ENCODE data around the gene RBM39. TPM values are rescaled to one million over a fixed set of nuclear protein-coding genes. Genes with fewer than 3 reads are reported as not detected.

Gene RBM39
- total and polyA plus RNA-seq, 2 of the 13 experiments (the other 11 are each of a cell fraction or from before 2014, with no cell fraction given) = 788 to 920 TPM

GRCh38 chr20:35718972-35719635 lies 23.0 kb downstream of the RBM39 start:
- H3K9me3 ChIP-seq (ENCODE audit: low read length) = no peaks in the 10 kb centered on the region
- H3K27me3 ChIP-seq (ENCODE audit: control insufficient read depth in 1 of 2, insufficient read depth in 2 of 2, low read length in 2 of 2) = no peaks in the 10 kb centered on the region
- ChIA-PET CTCF (ENCODE audit: low intra/inter-chr PET ratio, low total read pairs) (no interaction called here), POLR2A (interaction anchor here (0.6 to 23.6 kb wide), 11 partner anchors 6 to 103 kb away, joined by 3 to 319 read pairs (median 5); partner anchors contain the start of genes NFS1, RBM39, ROMO1 and SPAG4)
- H4K20me1 ChIP-seq (ENCODE audit: insufficient read depth, low read length) = peaks cover 100% of the 10 kb centered on the region
- no peak overlapping the region for H3K27ac ChIP-seq (ENCODE audit: extremely low read length, insufficient read depth, low read length)
- 97% methylated on average over 12 of the region's 12 CpGs for WGBS (ENCODE audit: low lambda C conversion rate)
- intact Hi-C loops (cut with micrococcal nuclease; ENCODE audit: unreplicated experiment) (no loop called here), in situ Hi-C loops (cut with HindIII; ENCODE audit: extremely low pct_ligation_motif_present, low pct_unique_long_range_greater_than_20kb) (no loop called here)
- H2AFZ ChIP-seq (ENCODE audit: low read length) = no peak overlapping the region
- BruUV-seq (replicated peaks) = no TSS peak
- ATAC-seq (peak; percentile 1; the same call in 2 of the 3 replicates), DNase-seq (ENCODE audit: low spot score) (no peak), FAIRE-seq (no peak)
- H3K9ac ChIP-seq (ENCODE audit: insufficient read depth, low read depth, low read length) = no peak overlapping the region
- H3K4me3 ChIP-seq (replicated peaks in 1 of 3; ENCODE audit: insufficient read depth in 1 of 3, low read depth in 2 of 3, low read length in 3 of 3) = no peak overlapping the region
- peaks cover 73 to 96% of the 10 kb centered on the region in 2 experiments for H3K36me3 ChIP-seq (replicated peaks in 1 of 2; ENCODE audit: control insufficient read depth in 1 of 2, insufficient read depth in 2 of 2, low read length in 2 of 2)
- H3K4me2 ChIP-seq (ENCODE audit: low read depth, low read length) = no peak overlapping the region
- H3K4me1 ChIP-seq (ENCODE audit: insufficient read depth, low read length) = 0 out of 2 replicates have a peak, but pooled peaks cover 5% of the 10 kb centered on the region
- H3K79me2 ChIP-seq (ENCODE audit: insufficient read depth, low read length) = peaks cover 92% of the 10 kb centered on the region
- TF ChIP-seq PAF1 (CRISPR knock-in tag; IDR thresholded peaks at IDR 0.05) = peak; percentile 77; the same call in 1 of the 2 replicates
- TF ChIP-seq ETV6 (CRISPR knock-in tag; conservative IDR thresholded peaks at IDR 0.05) = no peak
- TF ChIP-seq FOXO4 (CRISPR knock-in tag; conservative IDR thresholded peaks at IDR 0.05) = 0 out of 2 replicates have a peak, but pooled peaks have one; percentile 29
- no peak for TF ChIP-seq DPF2 (CRISPR knock-in tag; IDR thresholded peaks at IDR 0.05; ENCODE audit: borderline replicate concordance, low read depth)
- peak; percentile 44; the same call in 1 of the 2 replicates for TF ChIP-seq ZNF75D (CRISPR knock-in tag; IDR thresholded peaks at IDR 0.05; ENCODE audit: borderline replicate concordance)
- TF ChIP-seq SSRP1 (CRISPR knock-in tag; IDR thresholded peaks at IDR 0.05) = peak; percentile 89; the same call in 1 of the 2 replicates
- TF ChIP-seq POLR2AphosphoS2 (IDR thresholded peaks at IDR 0.05; ENCODE audit: low read depth, low read length) = peak; percentile 78; the same call in 1 of the 2 replicates
- no peak for TF ChIP-seq ZNF768 (CRISPR knock-in tag; IDR thresholded peaks at IDR 0.05)
- peak; percentile 39; the same call in 1 of the 2 replicates for TF ChIP-seq POLR2AphosphoS5 (IDR thresholded peaks at IDR 0.05; ENCODE audit: low read depth, low read length)
- TF ChIP-seq RBFOX2 (IDR thresholded peaks at IDR 0.05; ENCODE audit: low read depth, low read length) = peak; percentile 61
- 0 out of 2 replicates have a peak, but pooled peaks have one; percentile 42 for TF ChIP-seq HIVEP1 (CRISPR knock-in tag; IDR thresholded peaks at IDR 0.05)
- TF ChIP-seq RBM22 (optimal IDR thresholded peaks at IDR 0.05; ENCODE audit: low read length) = peak; percentile 89
- no peak for TF ChIP-seq RXRA (CRISPR knock-in tag; IDR thresholded peaks at IDR 0.05)
- no peak for TF ChIP-seq ZMYM4 (CRISPR knock-in tag; IDR thresholded peaks at IDR 0.05)
- peak; percentile 57; the same call in 1 of the 2 replicates for TF ChIP-seq ZSCAN30 (CRISPR knock-in tag; IDR thresholded peaks at IDR 0.05)
- no peak for TF ChIP-seq ZNF234 (CRISPR knock-in tag; conservative IDR thresholded peaks at IDR 0.05)
- TF ChIP-seq HBP1 (CRISPR knock-in tag; IDR thresholded peaks at IDR 0.05; ENCODE audit: low read depth) = 0 out of 2 replicates have a peak, but pooled peaks have one; percentile 29
- 0 out of 2 replicates have a peak, but pooled peaks have one; percentile 49 for TF ChIP-seq GFI1 (CRISPR knock-in tag; IDR thresholded peaks at IDR 0.05; ENCODE audit: borderline replicate concordance)
- TF ChIP-seq AGO2 (optimal IDR thresholded peaks at IDR 0.05; ENCODE audit: low read depth, low read length) = peak; percentile 42
- 0 out of 2 replicates have a peak, but pooled peaks have one; percentile 48 for TF ChIP-seq MLXIP (CRISPR knock-in tag; IDR thresholded peaks at IDR 0.05; ENCODE audit: borderline replicate concordance)
